ENCODE results near the gene TOMM22.
"Not testable (repeated sequence)": the region's sequence is repeated elsewhere in the genome, so short reads cannot be mapped to it uniquely, and the experiment has no call there.

TOMM22 gene

DNA sequence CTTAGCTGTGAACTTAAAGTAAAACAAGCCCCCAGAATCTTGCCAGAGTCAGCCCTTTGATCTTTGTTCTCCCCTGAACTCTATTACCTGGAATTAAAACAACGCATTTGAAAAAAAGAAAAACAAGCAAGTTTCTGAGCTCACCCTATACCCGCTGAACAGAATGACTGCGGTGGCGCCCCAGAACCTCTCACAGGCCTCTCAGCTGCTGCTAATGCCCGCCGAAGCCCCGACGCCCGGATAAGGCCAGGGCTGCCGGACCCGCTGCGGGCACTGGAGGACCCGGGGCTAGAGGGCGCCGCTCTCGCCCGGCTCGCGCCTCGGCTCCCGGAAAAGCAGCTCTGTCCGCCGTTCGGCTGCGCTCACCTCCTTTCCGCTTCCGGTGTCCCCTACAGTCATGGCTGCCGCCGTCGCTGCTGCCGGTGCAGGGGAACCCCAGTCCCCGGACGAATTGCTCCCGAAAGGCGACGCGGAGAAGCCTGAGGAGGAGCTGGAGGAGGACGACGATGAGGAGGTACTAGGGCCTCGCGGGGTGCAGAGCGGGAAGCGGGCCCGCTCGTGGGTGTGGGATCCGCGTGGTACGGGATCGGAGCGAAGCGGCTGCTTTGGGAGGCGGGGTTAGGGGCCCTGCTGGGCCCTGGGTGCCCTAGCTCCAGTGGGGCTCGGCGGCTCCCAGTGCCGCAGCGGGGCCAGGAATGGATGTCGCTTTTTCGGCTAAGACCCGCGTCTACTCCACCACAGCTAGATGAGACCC is at the start of gene TOMM22:
TSS of gene TOMM22 (plus strand) at position 376 of the 754 bp plus-strand sequence. CDS start at position 398, 22 bp downstream.
- DNase-seq (ENCODE audit: low read depth in 2 of 2): peak; percentile 75 to 77

DNA sequence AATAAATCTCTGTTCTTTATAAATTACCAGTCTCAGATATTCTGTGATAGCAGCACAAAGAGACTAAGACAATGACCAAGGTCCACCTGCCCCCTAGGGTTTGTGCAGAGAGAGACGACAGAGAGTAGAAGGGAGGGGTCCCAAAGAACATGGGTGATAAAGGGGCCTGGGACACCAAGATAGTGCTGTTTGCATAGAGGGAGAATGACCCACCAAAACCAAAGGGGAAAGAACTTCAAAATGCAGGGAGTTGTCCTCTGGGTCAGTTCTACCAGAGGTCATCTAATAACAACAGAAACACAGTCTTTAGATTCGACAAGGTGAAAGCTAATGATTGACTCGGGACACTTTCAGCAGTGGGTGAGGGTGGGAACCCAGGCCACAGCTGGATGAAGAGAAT is 49.2 kb upstream of the TOMM22 start:
- DNase-seq (ENCODE audit: low read depth in 2 of 2): no peak

DNA sequence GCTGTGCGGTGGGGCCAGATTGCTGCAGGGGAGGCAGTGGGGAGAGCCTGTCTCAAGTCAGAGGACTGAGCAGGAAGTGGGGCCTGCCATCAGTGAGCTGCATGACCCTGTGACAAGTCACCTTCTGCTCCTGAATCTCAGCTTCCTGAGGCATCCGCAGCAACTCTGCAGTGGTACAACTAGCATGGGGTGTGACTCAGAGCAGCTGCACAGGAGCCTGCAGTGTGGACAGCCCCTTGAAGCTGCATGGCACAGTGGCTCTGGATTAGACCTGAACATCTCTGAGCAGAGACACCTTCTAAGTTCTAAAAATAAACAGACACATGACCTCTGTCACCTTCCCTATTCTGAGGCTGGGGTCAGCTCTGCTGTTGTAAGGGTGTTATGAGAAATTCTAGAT is 43.5 kb upstream of the TOMM22 start:
- no peak for DNase-seq (ENCODE audit: low read depth in 2 of 2)

DNA sequence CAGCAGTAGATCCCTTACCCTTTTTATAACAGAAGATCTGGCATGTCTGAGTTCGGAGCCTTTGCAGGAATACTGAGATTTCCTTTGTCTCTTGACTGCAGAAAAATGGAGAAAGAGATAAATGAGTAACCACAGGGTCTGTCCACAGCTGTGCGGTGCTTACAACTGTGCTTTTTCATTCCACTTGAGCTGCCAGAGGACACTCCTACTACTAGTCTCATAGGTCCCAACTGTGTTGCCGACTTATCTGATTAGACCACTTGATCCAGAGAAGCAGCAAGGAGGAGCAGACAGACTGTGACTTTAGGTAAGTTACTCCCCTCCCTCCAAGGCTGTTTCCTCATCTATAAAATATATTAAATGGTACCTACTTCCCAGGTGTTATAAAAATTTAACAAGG is 43.0 kb upstream of the TOMM22 start:
- DNase-seq (ENCODE audit: low read depth in 2 of 2): no peak

DNA sequence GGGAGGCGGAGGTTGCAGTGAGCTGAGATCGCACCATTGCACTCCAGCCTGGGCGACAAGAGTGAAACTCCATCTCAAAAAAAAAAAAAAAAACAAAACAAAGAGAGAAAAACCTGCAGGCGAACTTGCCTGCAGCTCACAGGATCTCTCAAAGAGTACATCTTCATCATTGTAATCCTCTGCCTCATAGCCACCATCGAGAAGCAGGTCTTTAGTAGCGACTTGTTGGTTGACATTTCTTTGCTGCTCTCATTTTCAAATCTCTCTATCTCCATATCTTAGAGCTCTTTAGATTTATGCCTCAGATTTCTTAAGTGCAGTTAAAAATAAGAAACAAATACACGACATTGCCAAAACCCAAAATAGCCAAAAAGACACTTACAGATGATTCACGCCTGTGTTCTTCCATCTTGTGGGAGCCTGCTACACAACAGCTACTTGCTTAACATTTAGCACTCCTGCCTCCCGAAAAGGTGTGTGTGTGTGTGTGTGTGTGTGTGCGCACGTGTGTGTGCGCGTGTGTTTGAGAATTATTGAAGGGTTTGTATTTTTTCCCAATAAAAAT is 40.2 kb upstream of the TOMM22 start:
- no peak for DNase-seq (ENCODE audit: low read depth in 2 of 2)

DNA sequence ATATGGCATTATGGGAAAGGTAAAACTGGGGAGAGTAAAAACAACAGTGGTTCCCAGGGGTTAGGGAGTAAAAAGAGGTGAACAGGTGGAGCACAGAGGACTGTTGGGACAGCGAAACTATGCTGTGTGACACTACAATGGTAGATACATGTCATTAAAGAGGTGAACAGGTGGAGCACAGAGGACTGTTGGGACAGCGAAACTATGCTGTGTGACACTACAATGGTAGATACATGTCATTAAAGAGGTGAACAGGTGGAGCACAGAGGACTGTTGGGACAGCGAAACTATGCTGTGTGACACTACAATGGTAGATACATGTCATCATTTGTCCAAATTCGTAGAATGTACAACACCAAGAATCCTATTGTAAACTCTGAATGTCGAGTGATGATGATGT is 37.5 kb upstream of the TOMM22 start:
- DNase-seq (ENCODE audit: low read depth in 2 of 2): not testable (repeated sequence)

DNA sequence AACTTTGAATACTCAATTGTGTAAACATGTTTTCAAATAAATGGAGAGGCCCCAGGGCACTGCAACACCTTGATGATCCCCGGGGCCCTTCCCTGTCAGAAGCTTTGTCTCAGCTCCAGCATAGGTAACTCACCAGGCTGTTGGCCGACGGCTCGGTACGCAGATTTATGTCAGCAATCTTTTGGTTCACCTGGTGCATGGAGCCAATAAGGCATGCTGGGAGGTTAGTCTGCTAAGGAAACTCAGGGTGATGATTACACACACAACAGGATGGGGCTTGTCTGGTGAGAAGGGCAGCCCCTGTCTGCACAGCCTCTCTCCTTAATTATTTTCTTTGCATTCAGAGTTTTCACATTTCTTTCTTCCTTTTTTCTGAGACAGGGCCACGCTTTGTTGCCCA is 36.3 kb upstream of the TOMM22 start:
- no peak for DNase-seq (ENCODE audit: low read depth in 2 of 2)

DNA sequence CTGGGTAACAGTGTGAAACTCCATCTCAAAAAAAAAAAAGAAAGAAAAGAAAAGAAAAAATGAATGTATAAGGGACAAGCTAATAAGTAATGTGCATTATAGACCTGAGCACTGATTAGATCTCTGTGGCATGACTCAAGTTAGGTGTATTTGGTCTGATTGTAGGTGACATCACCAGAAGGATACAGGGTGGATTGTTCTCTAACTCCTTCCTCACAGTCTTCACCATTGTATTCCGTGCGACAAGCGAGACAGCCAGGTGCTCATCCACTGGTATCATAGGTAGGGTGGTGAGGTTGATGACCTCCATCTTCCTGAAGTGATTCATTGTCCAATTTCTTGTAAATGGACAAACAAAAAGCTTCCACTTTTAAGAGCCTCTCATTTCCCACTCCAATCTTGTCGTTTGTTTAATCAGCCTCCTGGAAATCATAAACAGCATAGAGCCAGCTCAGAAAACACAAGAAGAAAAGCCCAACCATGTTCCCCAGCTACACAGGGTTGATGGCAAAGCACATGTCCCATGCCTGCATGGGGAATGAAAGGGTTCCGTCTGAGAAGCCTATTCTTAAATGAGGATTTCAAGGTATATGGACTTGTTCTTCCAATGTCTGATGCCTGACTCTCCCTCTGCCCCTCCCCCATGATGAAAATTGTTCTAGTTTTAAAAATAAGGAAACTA is 31.8 kb upstream of the TOMM22 start:
- no peak for DNase-seq (ENCODE audit: low read depth in 2 of 2)

DNA sequence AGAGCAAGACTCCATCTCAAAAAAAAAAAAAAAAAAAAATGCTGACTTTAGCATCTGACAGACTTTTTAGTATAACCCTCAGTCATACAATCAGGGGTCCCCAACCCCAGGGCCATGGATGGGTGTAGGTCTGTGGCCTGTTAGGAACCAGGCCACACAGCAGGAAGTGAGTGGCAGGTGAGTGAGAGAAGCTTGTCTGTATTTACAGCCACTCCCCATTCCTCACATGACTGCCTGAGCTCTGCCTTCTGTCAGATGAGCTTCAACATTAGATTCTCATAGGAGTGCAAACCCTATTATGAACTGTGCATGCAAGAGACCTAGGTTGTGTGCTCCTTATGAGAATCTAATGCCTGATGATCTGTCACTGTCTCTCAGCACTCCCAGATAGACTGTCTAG is 28.9 kb upstream of the TOMM22 start:
- DNase-seq (ENCODE audit: low read depth in 2 of 2): no peak

DNA sequence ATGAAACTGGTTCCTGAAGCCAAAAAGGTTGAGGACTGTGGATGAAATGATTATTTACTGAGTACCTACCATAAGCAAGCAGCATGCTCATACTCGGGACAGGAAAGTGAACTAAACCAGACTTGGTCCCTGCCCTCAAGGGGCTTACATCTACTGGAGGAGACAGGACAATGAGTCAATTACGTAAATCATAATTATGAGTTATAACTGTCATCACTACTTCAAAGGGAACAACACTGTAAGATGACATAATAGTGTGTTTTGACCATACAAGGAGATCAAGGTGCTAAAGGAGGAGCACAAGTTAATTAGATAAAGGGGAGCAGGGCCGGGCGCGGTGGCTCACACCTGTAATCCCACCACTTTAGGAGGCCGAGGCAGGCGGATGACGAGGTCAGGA is 28.0 kb upstream of the TOMM22 start:
- DNase-seq (ENCODE audit: low read depth in 2 of 2): no peak

DNA sequence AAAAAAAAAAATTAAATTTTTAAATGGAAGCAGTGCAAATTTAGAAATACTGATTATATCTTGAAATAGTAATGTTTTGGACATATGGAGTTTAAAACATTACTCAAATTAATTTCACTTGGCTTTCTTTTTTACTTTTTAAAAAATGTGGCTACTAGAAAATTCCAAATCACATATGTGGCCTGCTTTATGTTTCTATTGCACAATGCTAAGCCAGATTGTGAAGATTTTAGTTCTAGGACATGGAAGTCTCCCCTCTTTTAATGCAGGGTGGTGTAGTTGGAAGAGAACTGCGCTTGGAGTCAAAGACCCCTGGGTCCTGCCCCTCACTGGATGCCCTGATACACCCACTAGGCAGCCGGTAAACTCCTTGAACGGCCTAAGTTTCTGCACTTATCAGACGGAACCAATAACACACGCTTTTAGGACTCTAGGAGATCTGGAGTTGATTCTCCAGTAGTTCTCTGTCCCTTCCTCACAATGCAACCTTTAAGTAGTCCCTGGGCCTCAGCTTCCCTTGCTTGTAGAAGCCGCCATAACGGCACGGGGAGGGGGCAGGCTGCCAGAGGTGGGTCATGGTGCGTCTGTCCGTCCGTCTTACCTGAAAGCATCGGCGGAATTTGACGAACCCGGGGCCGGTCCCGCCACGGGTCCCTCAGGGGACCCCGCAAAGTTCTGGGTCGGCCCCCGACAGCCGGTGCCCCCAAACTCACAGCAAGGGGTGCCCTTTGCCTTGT is 26.1 kb upstream of the TOMM22 start:
- DNase-seq (ENCODE audit: low read depth in 2 of 2): peak in 1 of 2 experiments; percentile 1

DNA sequence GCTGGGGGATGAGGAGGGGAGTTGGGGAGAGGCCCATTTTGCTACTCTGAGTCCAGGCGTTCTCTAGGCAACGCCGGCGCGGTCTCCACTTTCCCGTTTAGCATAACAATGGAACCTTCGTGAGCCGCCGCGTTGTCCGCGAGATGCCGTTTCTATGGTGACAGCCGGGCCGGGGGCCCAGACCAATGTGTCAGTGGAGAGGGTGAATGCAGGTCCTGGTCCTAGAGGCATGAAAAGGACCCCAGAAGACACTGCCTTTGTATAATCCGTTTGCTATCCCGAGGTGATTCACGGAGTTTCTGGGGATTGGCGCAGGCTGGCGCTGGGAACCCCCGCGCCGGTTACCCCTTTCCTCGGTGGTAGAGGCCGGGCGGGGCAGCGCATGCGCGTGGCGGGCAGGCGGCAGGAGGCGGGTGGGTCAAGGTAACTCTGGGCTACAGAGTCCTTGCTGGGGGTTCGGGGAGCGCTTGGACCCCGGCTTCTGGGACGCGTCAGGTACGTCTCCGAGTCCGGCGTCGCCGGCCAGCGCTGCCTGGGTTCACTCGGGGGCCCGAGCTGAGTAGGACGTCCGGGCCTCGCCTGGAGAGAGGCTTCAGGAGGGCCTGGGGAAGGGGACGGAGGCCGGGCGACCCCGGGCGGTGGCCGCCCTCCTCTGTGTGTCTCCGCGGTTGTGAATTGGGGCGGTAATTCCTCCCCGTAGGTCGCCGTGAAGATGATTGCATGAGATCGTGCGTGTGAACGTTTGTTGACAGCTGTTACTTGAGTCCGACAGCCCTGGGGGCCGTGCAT is 25.3 kb upstream of the TOMM22 start, which contains the start of the genes CBY1 and FAM227A:
TSS of gene CBY1 (plus strand) at position 383 of the 789 bp plus-strand sequence. CDS start 11,417 bp downstream, outside the sequence.
TSS of gene FAM227A (minus strand) at position 137 of the 789 bp plus-strand sequence. CDS start 6,224 bp downstream, outside the sequence.
- DNase-seq (ENCODE audit: low read depth in 2 of 2): peak; percentile 70 to 80

DNA sequence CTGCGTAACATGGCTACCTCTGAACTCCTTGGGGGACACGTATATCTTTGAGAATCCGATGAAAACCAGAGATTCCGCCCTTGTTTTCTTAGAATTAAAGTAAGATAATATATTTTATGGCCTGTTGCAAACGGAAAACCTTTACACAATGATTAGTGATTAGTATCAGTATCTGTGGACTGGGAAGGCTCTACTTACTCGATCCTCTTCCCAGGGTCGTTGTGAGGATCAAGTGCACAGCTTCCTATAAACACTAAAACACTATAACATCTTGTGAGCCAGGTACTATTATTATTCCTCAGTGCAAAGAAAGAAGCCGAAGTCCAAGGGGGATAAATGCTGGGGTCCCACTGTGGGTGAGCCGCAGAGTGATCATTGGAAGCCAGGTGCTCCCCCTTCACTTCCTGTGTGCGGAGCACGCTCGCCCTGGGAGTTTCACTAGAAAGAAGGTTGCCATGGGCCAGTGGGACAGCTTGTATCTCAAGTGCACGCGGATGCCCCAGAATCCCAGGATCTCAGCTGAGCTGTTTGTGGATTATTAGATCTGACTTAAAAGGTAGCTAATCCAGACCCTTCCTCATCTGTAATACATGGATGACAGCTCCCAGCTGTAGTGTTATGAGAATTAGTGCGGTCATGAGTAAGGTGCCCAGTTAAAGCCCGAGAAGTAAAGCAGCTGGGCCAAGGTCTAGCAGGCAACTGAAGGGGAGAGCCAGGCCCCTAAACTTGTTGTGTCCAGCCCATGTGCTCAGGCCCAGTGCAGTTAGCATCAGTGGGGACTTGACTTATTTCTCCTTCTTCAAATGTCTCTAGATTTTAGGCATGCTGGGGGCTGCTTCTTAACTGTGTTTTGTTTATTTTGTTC is 24.5 kb upstream of the TOMM22 start:
- DNase-seq (ENCODE audit: low read depth in 2 of 2): peak in 1 of 2 experiments; percentile 24

DNA sequence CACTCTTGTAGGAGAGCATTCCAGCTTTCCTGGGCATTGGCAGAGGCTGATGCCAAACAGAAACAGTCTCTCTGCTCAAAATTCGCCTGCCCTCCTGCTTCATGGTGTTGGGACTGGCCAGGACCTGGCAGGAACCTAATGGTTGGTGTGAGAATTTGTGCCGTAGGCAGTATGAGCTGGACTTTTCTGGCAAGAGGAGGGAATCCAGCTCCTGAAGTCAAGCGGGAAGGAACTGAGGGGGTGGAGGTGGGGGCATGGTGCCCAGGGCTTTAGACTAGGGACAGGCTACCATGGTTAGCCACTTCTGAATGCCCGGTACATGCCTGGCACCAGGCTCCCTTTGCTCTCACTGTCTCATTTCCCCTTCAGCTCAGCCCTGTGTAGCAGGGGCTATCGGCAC is 6.9 kb upstream of the TOMM22 start:
- DNase-seq (ENCODE audit: low read depth in 2 of 2): no peak

DNA sequence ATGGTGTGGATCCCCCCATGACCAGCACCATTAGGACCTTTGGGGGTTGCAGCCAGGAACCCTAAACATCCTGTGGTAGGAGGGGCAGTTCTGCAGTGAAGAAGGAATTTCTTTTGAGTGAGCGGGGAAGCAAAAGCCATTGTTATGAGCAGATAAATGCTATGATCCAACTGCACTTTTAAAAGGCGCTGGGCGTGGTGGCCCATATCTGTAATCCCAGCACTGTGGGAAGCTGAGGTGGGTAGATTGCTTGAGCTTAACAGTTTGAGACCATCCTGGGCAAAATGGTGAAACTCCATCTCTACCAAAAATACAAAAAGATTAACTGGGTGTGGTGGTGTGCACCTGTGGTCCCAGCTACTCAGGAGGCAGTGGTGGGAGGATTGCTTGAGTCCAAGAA is 5.9 kb upstream of the TOMM22 start:
- no peak for DNase-seq (ENCODE audit: low read depth in 2 of 2)

DNA sequence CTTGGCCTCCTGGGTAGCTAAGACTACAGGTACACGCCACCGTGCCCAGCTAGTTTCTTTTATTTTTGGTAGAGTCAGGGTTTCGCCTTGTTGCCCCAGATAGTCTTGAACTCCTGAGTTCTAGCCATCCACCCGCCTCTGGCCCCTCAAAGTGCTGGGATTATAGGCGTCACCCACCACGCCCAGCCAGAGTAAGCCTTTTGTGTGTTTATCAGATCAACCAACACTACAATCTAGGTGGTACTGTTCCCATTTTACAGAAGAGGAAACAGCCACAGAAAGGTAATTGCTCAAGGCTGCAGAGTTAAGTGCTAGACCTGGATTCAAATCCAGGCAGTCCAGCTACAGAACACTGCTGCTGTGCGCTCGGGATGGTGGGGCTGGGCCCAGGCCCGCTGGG is 3.1 kb downstream of the TOMM22 start:
- no peak for DNase-seq (ENCODE audit: low read depth in 2 of 2)

DNA sequence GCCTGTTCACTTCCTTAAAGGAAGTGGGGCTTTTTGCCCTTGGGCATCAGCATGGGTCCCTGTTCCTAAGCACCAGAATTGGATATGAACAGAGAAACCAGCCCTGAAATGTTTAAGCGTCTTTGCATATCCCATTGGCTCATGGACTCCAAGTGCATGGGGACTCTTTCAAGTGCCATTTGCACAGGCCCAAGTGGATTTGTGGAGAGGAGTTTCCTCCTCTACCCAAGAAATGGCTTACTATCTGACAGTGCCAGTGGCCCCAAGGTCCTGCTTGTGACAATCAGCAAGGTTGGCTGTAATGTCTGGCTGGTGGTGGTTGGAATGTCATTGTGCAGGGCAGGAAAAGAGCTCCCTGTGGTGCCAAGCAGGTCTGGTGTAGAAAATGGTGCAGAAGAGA is 4.0 kb downstream of the TOMM22 start:
- no peak for DNase-seq (ENCODE audit: low read depth in 2 of 2)

DNA sequence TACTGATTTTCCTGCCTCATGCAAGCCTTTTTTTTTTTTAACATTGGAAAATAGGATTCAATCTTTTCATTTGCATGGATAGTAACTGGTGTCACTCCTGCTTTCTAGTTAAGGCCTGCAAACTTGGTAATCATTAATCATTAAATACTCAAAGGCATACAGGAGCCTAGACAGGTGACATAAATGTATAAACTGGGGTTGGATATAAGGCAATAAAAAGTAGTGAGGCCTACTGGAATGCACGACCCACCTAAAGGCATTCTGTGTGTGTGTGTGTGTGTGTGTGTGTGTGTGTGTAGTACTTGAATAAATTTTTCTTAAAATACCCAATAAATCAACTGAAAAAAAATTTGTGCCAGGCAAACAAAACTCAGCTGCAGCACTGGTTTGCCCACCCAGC is 7.9 kb downstream of the TOMM22 start:
- DNase-seq (ENCODE audit: low read depth in 2 of 2): no peak

DNA sequence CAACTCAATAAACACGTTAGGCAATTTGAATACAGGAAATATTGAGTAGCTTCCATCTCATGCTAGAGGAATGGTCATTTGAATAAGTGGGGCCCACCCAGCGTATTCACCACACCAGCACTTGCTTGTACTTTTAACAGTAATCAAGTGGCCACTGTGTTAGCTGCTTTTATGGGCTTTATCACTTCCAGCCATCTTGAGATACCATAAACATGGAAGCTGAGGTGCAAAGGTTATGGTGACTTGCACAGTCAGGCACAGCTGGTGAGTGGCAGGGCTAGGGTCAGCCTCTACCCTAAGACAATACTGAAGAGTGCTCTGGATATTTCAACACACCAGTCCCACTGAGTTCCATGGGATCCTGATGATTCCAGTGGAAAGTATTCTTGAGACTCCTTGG is 12.3 kb downstream of the TOMM22 start:
- DNase-seq (ENCODE audit: low read depth in 2 of 2): no peak

DNA sequence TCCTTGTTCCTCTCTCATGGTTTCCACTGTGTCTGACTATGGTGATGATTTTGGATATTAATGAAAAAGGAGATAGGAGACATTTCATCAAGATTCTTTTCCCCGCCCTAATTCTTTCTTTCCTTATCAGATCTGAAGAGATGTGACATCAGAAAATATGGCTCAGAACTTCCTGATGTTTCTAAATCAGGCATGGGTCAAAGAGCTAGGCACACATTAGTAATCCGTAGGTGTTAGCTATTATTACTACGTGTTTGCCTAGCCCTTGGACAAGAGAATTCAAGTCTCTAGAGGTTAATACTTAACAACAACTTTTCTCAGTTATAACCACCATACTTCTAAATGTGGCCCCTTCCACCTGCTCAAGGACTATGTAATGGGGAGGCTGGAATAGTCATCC is 13.2 kb downstream of the TOMM22 start:
- DNase-seq (ENCODE audit: low read depth in 2 of 2): no peak

Data from stimulated activated CD4-positive, alpha-beta T cell treated with anti-CD3 and anti-CD28 coated beads, Interleukin-12 subunit alpha, Interleukin-12 subunit beta, amount 100 ng/mL, for 24 hours (primary cell).